Activated CD8-positive, alpha-beta memory T cell treated with anti-CD3 and anti-CD28 coated beads, Interleukin-2, amount 10 ng/mL, durations not matched to agents 7 days and 5 days (primary cell): Measurements from ENCODE around the gene SCFD2. TPM values are rescaled to one million over a fixed set of nuclear protein-coding genes. Genes with fewer than 3 reads are reported as not detected.
"Not testable (repeated sequence)": the region's sequence is repeated elsewhere in the genome, so short reads cannot be mapped to it uniquely, and the experiment has no call there.

Experiments used
- ATAC-seq: fragments of 150-1000 bp; cut with Tn5 transposase; one replicate; pipeline ENCODE4 v1.10.0; 2021; ENCODE audit warnings: moderate library complexity
- CTCF ChIA-PET: fragments of 350-600 bp; sonication (Branson Sonifier 250); formaldehyde crosslinking; loops from one replicate; lab custom pipeline; 2021; ENCODE audit warnings: antibody characterized with exemption; lab: Charles Lee
- DNase-seq: peaks from one replicate; pipeline ENCODE4 v3.0.0-alpha.2; 2020
- H3K27ac Mint-ChIP-seq: one replicate; pipeline ENCODE4 v1.8.0; 2021; ENCODE audit warnings: mild to moderate bottlenecking, mixed read lengths
- H3K27me3 Mint-ChIP-seq: one replicate; pipeline ENCODE4 v1.8.0; 2021; ENCODE audit warnings: mixed read lengths
- H3K36me3 Mint-ChIP-seq: one replicate; pipeline ENCODE4 v1.8.0; 2021; ENCODE audit warnings: mild to moderate bottlenecking, mixed read lengths
- H3K4me1 Mint-ChIP-seq: one replicate; pipeline ENCODE4 v1.8.0; 2021; ENCODE audit warnings: mixed read lengths
- H3K4me3 Mint-ChIP-seq: one replicate; pipeline ENCODE4 v1.8.0; 2021; ENCODE audit warnings: mild to moderate bottlenecking, moderate library complexity, mixed read lengths
- H3K9me3 Mint-ChIP-seq: one replicate; pipeline ENCODE4 v1.8.0; 2022; ENCODE audit warnings: low read depth, mixed read lengths
- total RNA-seq, 2 experiments: library from RNA; stranded (reverse); gene quantifications; one replicate each; pipeline ENCODE4 v1.2.3, GENCODE V29; 2021

SCFD2 gene
- total RNA-seq, 2 experiments from 2014 or later, result 28.3 to 30.9 TPM

- no peak overlapping the region for H3K27ac Mint-ChIP-seq
These were observed 1.2 kb downstream of the SCFD2 start for GRCh38 chr4:53364624-53365023.

DNA sequence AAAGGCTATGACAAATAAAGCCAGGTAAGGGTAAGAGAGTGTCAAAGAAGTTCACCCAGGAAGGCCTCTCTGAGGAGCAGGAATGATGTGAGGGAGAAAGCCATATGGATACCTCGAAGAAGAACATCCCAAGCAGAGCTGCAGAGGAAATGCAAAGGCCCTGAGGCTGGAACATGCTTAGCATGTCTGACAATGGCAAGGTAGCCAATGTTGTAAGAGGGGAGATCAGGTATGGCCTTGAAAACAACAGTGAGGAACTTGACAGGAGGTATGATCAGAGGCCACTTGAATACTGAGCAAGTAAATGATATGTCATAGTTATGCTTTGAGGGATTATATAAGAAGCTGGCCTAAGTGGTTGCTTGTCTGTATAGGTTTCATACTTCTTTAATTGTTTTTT, 3.8 kb downstream of the SCFD2 start:
- no peaks in the 10 kb centered on the region for H3K9me3 Mint-ChIP-seq
- no peak overlapping the region for H3K27ac Mint-ChIP-seq
- CTCF ChIA-PET, result no interaction called here
- H3K27me3 Mint-ChIP-seq, result no peaks in the 10 kb centered on the region
- ATAC-seq (no peak), DNase-seq (no peak)
- H3K4me1 Mint-ChIP-seq, result peaks cover 48% of the 10 kb centered on the region
- peaks cover 18% of the 10 kb centered on the region for H3K36me3 Mint-ChIP-seq
- no peak overlapping the region for H3K4me3 Mint-ChIP-seq

More at GRCh38 chr4:53364624-53365023, 1.2 kb downstream of the SCFD2 start:
- H3K27me3 Mint-ChIP-seq, result peaks cover 6% of the 10 kb centered on the region
- no peaks in the 10 kb centered on the region for H3K9me3 Mint-ChIP-seq
- no peak for ATAC-seq
- peaks cover 45% of the 10 kb centered on the region for H3K4me1 Mint-ChIP-seq
- CTCF ChIA-PET, result interaction anchor here (0.9 kb wide), 1 partner anchor 14 kb away, joined by 3 read pairs; no protein-coding TSS in a partner anchor
- peaks cover 14% of the 10 kb centered on the region for H3K36me3 Mint-ChIP-seq
- no peak for DNase-seq
- peak overlapping the region; percentile 90 for H3K4me3 Mint-ChIP-seq

GRCh38 chr4:53361451-53361850, 4.4 kb downstream of the SCFD2 start:
- no peaks in the 10 kb centered on the region for H3K27me3 Mint-ChIP-seq
- H3K4me3 Mint-ChIP-seq, result no peak overlapping the region
- CTCF ChIA-PET, result no interaction called here
- DNase-seq (no peak), ATAC-seq (no peak)
- H3K9me3 Mint-ChIP-seq, result no peaks in the 10 kb centered on the region
- peaks cover 18% of the 10 kb centered on the region for H3K36me3 Mint-ChIP-seq
- H3K27ac Mint-ChIP-seq, result no peak overlapping the region
- H3K4me1 Mint-ChIP-seq, result peaks cover 43% of the 10 kb centered on the region

- Mint-ChIP-seq H3K27ac (no peak overlapping the region), H3K27me3 (no peaks in the 10 kb centered on the region), H3K9me3 (peaks cover 3% of the 10 kb centered on the region), H3K4me3 (no peak overlapping the region), H3K4me1 (peaks cover 14% of the 10 kb centered on the region), H3K36me3 (peaks cover 40% of the 10 kb centered on the region)
- CTCF ChIA-PET, result interaction anchor here (1.5 kb wide), 1 partner anchor 9 kb away, joined by 3 read pairs; no protein-coding TSS in a partner anchor
- DNase-seq (no peak), ATAC-seq (no peak)
These were observed 9.8 kb downstream of the SCFD2 start for GRCh38 chr4:53355930-53356521.

GRCh38 chr4:53354012-53354722, 11.7 kb downstream of the SCFD2 start:
- CTCF ChIA-PET, result interaction anchor here (1.5 kb wide), 1 partner anchor 11 kb away, joined by 3 read pairs; no protein-coding TSS in a partner anchor
- H3K4me1 Mint-ChIP-seq, result peaks cover 5% of the 10 kb centered on the region
- ATAC-seq, result no peak
- H3K36me3 Mint-ChIP-seq, result peaks cover 51% of the 10 kb centered on the region
- no peaks in the 10 kb centered on the region for H3K27me3 Mint-ChIP-seq
- no peak overlapping the region for H3K27ac Mint-ChIP-seq
- peaks cover 3% of the 10 kb centered on the region for H3K9me3 Mint-ChIP-seq
- no peak for DNase-seq
- no peak overlapping the region for H3K4me3 Mint-ChIP-seq

DNA sequence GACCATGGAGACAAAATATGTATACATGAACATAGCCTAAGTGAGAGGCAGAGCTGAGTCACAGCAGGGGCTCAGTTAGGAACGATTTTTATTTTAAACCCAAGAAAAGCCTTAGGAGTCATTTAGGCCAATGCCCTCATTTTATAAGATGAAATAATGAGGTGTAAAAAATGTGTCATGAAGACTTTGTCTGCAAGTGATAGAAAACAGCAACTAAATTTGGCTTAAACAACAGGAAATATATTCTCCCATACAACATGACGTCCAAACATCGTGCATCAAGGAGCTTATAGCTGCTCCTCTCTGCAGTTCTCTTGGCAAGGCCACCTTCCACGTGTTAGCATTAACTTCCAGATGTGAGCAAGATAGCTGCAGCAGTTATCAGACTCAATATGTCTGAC, 16.8 kb downstream of the SCFD2 start:
- peaks cover 67% of the 10 kb centered on the region for H3K36me3 Mint-ChIP-seq
- H3K9me3 Mint-ChIP-seq, result no peaks in the 10 kb centered on the region
- H3K4me1 Mint-ChIP-seq, result no peaks in the 10 kb centered on the region
- ATAC-seq (no peak), DNase-seq (no peak)
- CTCF ChIA-PET, result no interaction called here
- H3K4me3 Mint-ChIP-seq, result no peak overlapping the region
- H3K27me3 Mint-ChIP-seq, result no peaks in the 10 kb centered on the region
- H3K27ac Mint-ChIP-seq, result no peak overlapping the region

DNA sequence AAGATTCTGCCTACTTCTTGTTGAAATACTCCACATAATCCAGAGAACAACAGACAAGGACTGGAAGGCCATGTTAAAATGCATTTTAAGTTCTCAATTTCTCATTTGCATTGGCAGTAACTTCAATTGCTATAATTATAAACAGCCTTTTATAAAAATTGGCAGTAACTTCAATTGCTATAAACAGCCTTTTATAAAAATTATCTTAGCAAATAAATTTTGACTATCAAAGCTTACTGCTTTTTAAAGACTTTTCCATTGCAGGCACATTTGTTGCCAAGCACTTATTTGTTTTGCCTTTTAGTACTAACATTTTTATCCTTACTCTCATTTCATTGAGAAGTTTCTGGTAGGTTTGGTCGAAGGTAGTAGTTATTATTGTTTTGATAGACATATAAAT, 17.8 kb downstream of the SCFD2 start:
- Mint-ChIP-seq H3K27me3 (no peaks in the 10 kb centered on the region), H3K4me3 (no peak overlapping the region), H3K4me1 (no peaks in the 10 kb centered on the region), H3K36me3 (peaks cover 63% of the 10 kb centered on the region), H3K9me3 (no peaks in the 10 kb centered on the region), H3K27ac (no peak overlapping the region)
- ATAC-seq, result no peak
- CTCF ChIA-PET, result no interaction called here
- no peak for DNase-seq

- no peak overlapping the region for H3K4me3 Mint-ChIP-seq
- CTCF ChIA-PET, result no interaction called here
- H3K36me3 Mint-ChIP-seq, result peaks cover 59% of the 10 kb centered on the region
- no peaks in the 10 kb centered on the region for H3K27me3 Mint-ChIP-seq
- no peaks in the 10 kb centered on the region for H3K9me3 Mint-ChIP-seq
- no peak for ATAC-seq
- no peak for DNase-seq
- no peaks in the 10 kb centered on the region for H3K4me1 Mint-ChIP-seq
- H3K27ac Mint-ChIP-seq, result no peak overlapping the region
These were observed 18.7 kb downstream of the SCFD2 start for GRCh38 chr4:53346920-53347852.

DNA sequence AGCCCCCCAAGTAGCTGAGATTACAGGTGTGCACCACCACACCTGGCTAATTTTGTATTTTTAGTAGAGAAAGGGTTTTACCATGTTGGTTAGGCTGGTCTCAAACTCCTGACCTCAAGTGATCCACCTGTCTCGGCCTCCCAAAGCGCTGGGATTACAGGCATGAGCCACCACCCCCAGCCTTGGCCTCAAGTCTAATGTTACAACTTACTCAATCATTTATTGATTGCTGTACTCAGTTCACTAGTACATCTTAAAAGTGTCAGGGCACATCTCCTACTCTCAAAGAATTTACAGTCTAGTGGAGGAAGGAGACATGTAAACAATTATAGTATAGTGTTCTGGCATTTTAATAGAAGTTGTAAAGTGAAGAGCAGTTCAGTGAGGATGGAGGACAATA, 19.5 kb downstream of the SCFD2 start:
- H3K4me1 Mint-ChIP-seq, H3K27me3 Mint-ChIP-seq, CTCF ChIA-PET, H3K27ac Mint-ChIP-seq, DNase-seq, H3K4me3 Mint-ChIP-seq, ATAC-seq, H3K9me3 Mint-ChIP-seq: not testable (repeated sequence)
- peaks cover 61% of the 10 kb centered on the region for H3K36me3 Mint-ChIP-seq

GRCh38 chr4:53340145-53340544, 25.7 kb downstream of the SCFD2 start:
- CTCF ChIA-PET, H3K27ac Mint-ChIP-seq: not testable (repeated sequence)

GRCh38 chr4:53334916-53335315, 30.9 kb downstream of the SCFD2 start:
- H3K4me1 Mint-ChIP-seq, H3K4me3 Mint-ChIP-seq, CTCF ChIA-PET, ATAC-seq, DNase-seq, H3K9me3 Mint-ChIP-seq, H3K27ac Mint-ChIP-seq, H3K27me3 Mint-ChIP-seq: not testable (repeated sequence)
- H3K36me3 Mint-ChIP-seq, result peaks cover 16% of the 10 kb centered on the region

More at GRCh38 chr4:53340145-53340544, 25.7 kb downstream of the SCFD2 start:
- H3K27me3 Mint-ChIP-seq, H3K4me3 Mint-ChIP-seq, H3K4me1 Mint-ChIP-seq, ATAC-seq, DNase-seq, H3K9me3 Mint-ChIP-seq: not testable (repeated sequence)
- peaks cover 39% of the 10 kb centered on the region for H3K36me3 Mint-ChIP-seq

- ATAC-seq, result no peak
- Mint-ChIP-seq H3K4me1 (peaks cover 9% of the 10 kb centered on the region), H3K9me3 (no peaks in the 10 kb centered on the region), H3K4me3 (no peak overlapping the region), H3K36me3 (peaks cover 19% of the 10 kb centered on the region), H3K27me3 (no peaks in the 10 kb centered on the region), H3K27ac (no peak overlapping the region)
- no peak for DNase-seq
- CTCF ChIA-PET, result no interaction called here
These were observed 39.3 kb downstream of the SCFD2 start for GRCh38 chr4:53326535-53326934.

- Mint-ChIP-seq H3K36me3 (peaks cover 17% of the 10 kb centered on the region), H3K27ac (no peak overlapping the region), H3K27me3 (no peaks in the 10 kb centered on the region), H3K9me3 (no peaks in the 10 kb centered on the region), H3K4me1 (peaks cover 14% of the 10 kb centered on the region), H3K4me3 (no peak overlapping the region)
- ATAC-seq, result no peak
- CTCF ChIA-PET, result no interaction called here
- no peak for DNase-seq
These were observed 43.2 kb downstream of the SCFD2 start for GRCh38 chr4:53322696-53323095.
